Activated T-cell treated with anti-CD3 and anti-CD28 coated beads, Interleukin-2, amount 50 U/mL, for 24 hours (primary cell): ENCODE data around the gene ARTN.
A peak's percentile ranks its signal among the peaks of the same experiment; 100 is the strongest.

Experiments
- DNase-seq: peaks from one replicate; pipeline ENCODE4 v3.0.0-alpha.2; 2020
- H3K27ac Mint-ChIP-seq: 2 replicates; pipeline ENCODE4 v1.8.0; 2020; ENCODE audit warnings: mild to moderate bottlenecking, mixed read lengths
- H3K27me3 Mint-ChIP-seq: 2 replicates; pipeline ENCODE4 v1.8.0; 2020; ENCODE audit warnings: mixed read lengths
- H3K36me3 Mint-ChIP-seq: 2 replicates; pipeline ENCODE4 v1.8.0; 2020; ENCODE audit warnings: low read depth, mixed read lengths
- H3K4me1 Mint-ChIP-seq: 2 replicates; pipeline ENCODE4 v1.8.0; 2020; ENCODE audit warnings: low read depth, mixed read lengths
- H3K4me3 Mint-ChIP-seq: 2 replicates; pipeline ENCODE4 v1.8.0; 2020; ENCODE audit warnings: mild to moderate bottlenecking, moderate library complexity, mixed read lengths
- H3K9me3 Mint-ChIP-seq: 2 replicates; pipeline ENCODE4 v1.8.0; 2020; ENCODE audit warnings: mixed read lengths

Gene ARTN

DNA sequence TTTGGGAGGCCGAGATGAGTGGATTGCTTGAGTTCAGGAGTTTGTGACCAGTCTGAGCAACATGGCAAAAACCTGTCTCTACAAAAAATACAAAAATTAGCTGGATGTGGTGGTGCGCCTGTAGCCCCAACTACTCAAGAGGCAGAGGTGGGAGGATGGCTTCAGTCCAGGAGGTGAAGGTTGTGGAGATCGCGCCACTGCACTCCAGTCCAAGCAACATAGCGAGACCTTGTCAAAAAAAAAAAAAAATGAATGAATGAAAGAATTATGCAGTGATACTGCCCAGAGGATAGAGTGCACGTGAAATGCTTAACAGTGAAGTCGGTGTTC, 35.8 kb downstream of the ARTN start:
- H3K4me1 Mint-ChIP-seq = peaks cover 35% of the 10 kb centered on the region

GRCh38 chr1:43969746-43970466, 36.3 kb downstream of the ARTN start, which contains the start of gene DPH2:
DPH2 (plus strand) TSS chr1:43970010; CDS start chr1:43970176, 166 bp downstream.
- peaks cover 35% of the 10 kb centered on the region for H3K4me1 Mint-ChIP-seq
- H3K9me3 Mint-ChIP-seq = no peaks in the 10 kb centered on the region
- H3K27ac Mint-ChIP-seq = peak within 1 kb of the TSS; percentile 97
- no peaks in the 10 kb centered on the region for H3K27me3 Mint-ChIP-seq
- DNase-seq = peak; percentile 95
- H3K36me3 Mint-ChIP-seq = peaks cover 64% of the 10 kb centered on the region
- H3K4me3 Mint-ChIP-seq = peak within 1 kb of the TSS; percentile 99

More for the DNA sequence above, 35.8 kb downstream of the ARTN start:
- Mint-ChIP-seq H3K4me3 (peak overlapping the region; percentile 99), H3K27ac (peak overlapping the region; percentile 51), H3K9me3 (no peaks in the 10 kb centered on the region), H3K36me3 (peaks cover 64% of the 10 kb centered on the region), H3K27me3 (no peaks in the 10 kb centered on the region)
- DNase-seq = no peak

DNA sequence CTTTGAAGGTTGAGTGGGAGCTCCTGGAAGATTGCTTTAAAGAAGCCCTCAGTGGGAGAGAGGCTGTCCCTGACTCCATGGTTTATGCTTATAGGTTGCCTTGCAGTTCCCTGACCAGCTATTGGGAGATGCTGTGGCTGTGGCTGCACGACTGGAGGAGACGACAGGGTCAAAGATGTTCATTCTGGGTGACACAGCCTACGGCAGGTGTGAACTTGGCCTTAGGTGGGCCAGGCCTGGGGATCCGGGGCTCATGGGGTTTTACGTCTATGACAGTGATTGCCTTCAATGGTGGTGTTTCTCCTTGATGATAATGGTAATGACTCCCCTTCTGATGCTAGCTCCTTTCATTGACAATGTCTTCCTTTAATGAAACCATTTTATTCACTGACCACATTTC, 36.9 kb downstream of the ARTN start:
- Mint-ChIP-seq H3K36me3 (peaks cover 68% of the 10 kb centered on the region), H3K27me3 (no peaks in the 10 kb centered on the region), H3K4me3 (peak overlapping the region; percentile 99), H3K27ac (peak overlapping the region; percentile 97), H3K4me1 (peaks cover 35% of the 10 kb centered on the region), H3K9me3 (no peaks in the 10 kb centered on the region)
- no peak for DNase-seq

DNA sequence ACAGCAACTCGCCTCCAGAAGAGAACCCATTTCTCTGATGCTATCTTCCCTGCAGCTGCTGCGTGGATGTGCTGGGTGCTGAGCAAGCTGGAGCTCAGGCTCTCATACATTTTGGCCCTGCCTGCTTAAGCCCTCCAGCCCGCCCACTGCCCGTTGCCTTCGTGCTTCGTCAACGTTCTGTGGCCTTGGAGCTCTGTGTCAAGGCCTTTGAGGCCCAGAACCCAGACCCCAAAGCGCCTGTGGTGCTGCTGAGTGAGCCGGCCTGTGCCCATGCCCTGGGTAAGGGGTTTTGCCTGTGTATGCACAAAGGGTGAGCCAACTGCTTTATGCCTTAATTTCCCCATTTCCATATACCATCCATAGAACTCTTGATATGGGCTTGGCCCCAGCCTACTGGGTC, 37.3 kb downstream of the ARTN start:
- peaks cover 37% of the 10 kb centered on the region for H3K4me1 Mint-ChIP-seq
- peak overlapping the region; percentile 99 for H3K4me3 Mint-ChIP-seq
- peak overlapping the region; percentile 97 for H3K27ac Mint-ChIP-seq
- H3K9me3 Mint-ChIP-seq = no peaks in the 10 kb centered on the region
- peaks cover 72% of the 10 kb centered on the region for H3K36me3 Mint-ChIP-seq
- DNase-seq = no peak
- no peaks in the 10 kb centered on the region for H3K27me3 Mint-ChIP-seq

DNA sequence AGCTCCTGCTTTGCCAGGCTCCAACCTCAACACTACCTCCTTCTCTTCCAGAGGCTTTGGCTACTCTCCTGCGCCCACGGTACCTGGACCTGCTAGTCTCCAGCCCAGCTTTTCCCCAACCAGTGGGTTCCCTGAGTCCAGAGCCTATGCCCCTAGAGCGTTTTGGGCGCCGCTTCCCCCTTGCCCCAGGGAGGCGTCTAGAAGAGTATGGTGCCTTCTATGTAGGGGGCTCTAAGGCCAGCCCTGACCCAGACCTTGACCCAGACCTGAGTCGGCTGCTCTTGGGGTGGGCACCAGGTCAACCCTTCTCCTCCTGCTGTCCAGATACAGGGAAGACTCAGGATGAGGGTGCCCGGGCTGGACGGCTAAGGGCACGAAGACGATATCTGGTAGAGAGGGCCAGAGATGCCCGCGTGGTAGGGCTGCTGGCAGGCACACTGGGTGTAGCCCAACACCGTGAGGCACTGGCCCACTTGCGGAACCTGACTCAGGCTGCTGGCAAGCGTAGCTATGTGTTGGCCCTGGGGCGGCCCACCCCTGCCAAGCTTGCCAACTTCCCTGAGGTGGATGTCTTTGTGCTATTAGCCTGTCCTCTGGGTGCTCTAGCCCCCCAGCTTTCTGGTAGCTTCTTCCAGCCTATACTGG, 37.9 kb downstream of the ARTN start:
- no peaks in the 10 kb centered on the region for H3K9me3 Mint-ChIP-seq
- no peak for DNase-seq
- peak overlapping the region; percentile 99 for H3K4me3 Mint-ChIP-seq
- no peaks in the 10 kb centered on the region for H3K27me3 Mint-ChIP-seq
- H3K27ac Mint-ChIP-seq = no peak overlapping the region
- H3K36me3 Mint-ChIP-seq = peaks cover 75% of the 10 kb centered on the region
- H3K4me1 Mint-ChIP-seq = peaks cover 43% of the 10 kb centered on the region

- Mint-ChIP-seq H3K4me3 (peak overlapping the region; percentile 90), H3K36me3 (peaks cover 83% of the 10 kb centered on the region), H3K27ac (peak overlapping the region; percentile 93), H3K27me3 (no peaks in the 10 kb centered on the region), H3K9me3 (no peaks in the 10 kb centered on the region), H3K4me1 (peaks cover 66% of the 10 kb centered on the region)
- no peak for DNase-seq
Observed at GRCh38 chr1:43973981-43974442, 40.4 kb downstream of the ARTN start.

GRCh38 chr1:43974443-43975248, 41.0 kb downstream of the ARTN start, which contains the start of gene ATP6V0B:
ATP6V0B (plus strand) TSS chr1:43974960; CDS start chr1:43975041, 81 bp downstream.
- H3K36me3 Mint-ChIP-seq = peaks cover 84% of the 10 kb centered on the region

DNA sequence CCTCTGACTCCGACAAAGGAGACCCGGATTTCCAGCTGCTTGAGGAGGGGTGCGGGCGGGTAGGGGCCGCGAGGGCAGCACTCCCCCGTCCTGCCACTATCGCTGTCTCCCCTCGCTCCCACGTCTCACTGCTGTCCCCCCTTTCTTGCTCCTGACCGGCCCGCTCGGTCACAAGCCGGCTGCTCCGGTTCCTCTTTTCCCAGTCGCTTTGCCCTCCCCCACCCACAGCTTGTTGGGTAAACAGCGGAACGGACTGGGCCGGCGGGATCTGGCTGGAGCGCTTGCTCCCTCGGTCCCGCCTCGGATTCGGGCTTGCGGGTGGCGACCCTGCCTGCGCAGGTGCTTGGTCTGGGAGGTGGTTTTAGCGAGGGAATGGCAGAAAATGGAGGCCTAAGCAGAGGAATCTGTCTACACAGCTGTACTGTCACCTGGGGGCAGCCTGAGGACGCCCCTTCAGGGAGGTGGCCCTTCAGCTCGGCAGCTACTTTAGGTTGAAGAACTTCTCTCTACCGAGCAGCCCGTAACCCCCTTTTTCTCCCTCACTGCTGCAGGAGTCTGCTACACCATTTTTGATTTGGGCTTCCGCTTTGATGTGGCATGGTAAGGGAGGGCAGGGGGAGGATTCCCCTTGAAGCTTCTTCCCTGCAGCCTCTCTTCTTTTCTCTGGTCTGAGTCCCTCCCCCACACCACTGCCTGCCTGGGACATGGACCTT, 41.8 kb downstream of the ARTN start:
- H3K9me3 Mint-ChIP-seq = no peaks in the 10 kb centered on the region
- H3K4me3 Mint-ChIP-seq = peak overlapping the region; percentile 90
- H3K27me3 Mint-ChIP-seq = no peaks in the 10 kb centered on the region
- peaks cover 85% of the 10 kb centered on the region for H3K36me3 Mint-ChIP-seq
- no peak for DNase-seq
- H3K27ac Mint-ChIP-seq = peak overlapping the region; percentile 93
- peaks cover 66% of the 10 kb centered on the region for H3K4me1 Mint-ChIP-seq

More at GRCh38 chr1:43974443-43975248, 41.0 kb downstream of the ARTN start, which contains the start of gene ATP6V0B:
- H3K4me3 Mint-ChIP-seq = peak within 1 kb of the TSS; percentile 90
- H3K4me1 Mint-ChIP-seq = peaks cover 62% of the 10 kb centered on the region
- DNase-seq = peak; percentile 97
- H3K27me3 Mint-ChIP-seq = no peaks in the 10 kb centered on the region
- H3K9me3 Mint-ChIP-seq = no peaks in the 10 kb centered on the region
- H3K27ac Mint-ChIP-seq = peak within 1 kb of the TSS; percentile 93

GRCh38 chr1:43976045-43976444, 42.4 kb downstream of the ARTN start:
- H3K27ac Mint-ChIP-seq = peak overlapping the region; percentile 93
- peak overlapping the region; percentile 90 for H3K4me3 Mint-ChIP-seq

GRCh38 chr1:43976890-43977289, 43.3 kb downstream of the ARTN start:
- H3K9me3 Mint-ChIP-seq = no peaks in the 10 kb centered on the region
- H3K27ac Mint-ChIP-seq = peak overlapping the region; percentile 27
- H3K27me3 Mint-ChIP-seq = no peaks in the 10 kb centered on the region
- peaks cover 83% of the 10 kb centered on the region for H3K36me3 Mint-ChIP-seq
- H3K4me1 Mint-ChIP-seq = peaks cover 63% of the 10 kb centered on the region
- H3K4me3 Mint-ChIP-seq = peak overlapping the region; percentile 90
- DNase-seq = no peak

More at GRCh38 chr1:43976045-43976444, 42.4 kb downstream of the ARTN start:
- no peaks in the 10 kb centered on the region for H3K27me3 Mint-ChIP-seq
- DNase-seq = no peak
- no peaks in the 10 kb centered on the region for H3K9me3 Mint-ChIP-seq
- peaks cover 66% of the 10 kb centered on the region for H3K4me1 Mint-ChIP-seq
- peaks cover 83% of the 10 kb centered on the region for H3K36me3 Mint-ChIP-seq

GRCh38 chr1:43977376-43978263, 44.0 kb downstream of the ARTN start:
- H3K9me3 Mint-ChIP-seq = no peaks in the 10 kb centered on the region
- peak overlapping the region; percentile 90 for H3K4me3 Mint-ChIP-seq
- H3K27me3 Mint-ChIP-seq = no peaks in the 10 kb centered on the region
- H3K36me3 Mint-ChIP-seq = peaks cover 81% of the 10 kb centered on the region
- DNase-seq = no peak
- H3K27ac Mint-ChIP-seq = peak overlapping the region; percentile 2
- H3K4me1 Mint-ChIP-seq = peaks cover 62% of the 10 kb centered on the region

- H3K9me3 Mint-ChIP-seq = no peaks in the 10 kb centered on the region
- H3K27ac Mint-ChIP-seq = no peak overlapping the region
- H3K4me1 Mint-ChIP-seq = peaks cover 58% of the 10 kb centered on the region
- no peak for DNase-seq
- peaks cover 81% of the 10 kb centered on the region for H3K36me3 Mint-ChIP-seq
- H3K27me3 Mint-ChIP-seq = no peaks in the 10 kb centered on the region
- H3K4me3 Mint-ChIP-seq = peak overlapping the region; percentile 90
Observed at GRCh38 chr1:43978264-43978550, 44.6 kb downstream of the ARTN start.

DNA sequence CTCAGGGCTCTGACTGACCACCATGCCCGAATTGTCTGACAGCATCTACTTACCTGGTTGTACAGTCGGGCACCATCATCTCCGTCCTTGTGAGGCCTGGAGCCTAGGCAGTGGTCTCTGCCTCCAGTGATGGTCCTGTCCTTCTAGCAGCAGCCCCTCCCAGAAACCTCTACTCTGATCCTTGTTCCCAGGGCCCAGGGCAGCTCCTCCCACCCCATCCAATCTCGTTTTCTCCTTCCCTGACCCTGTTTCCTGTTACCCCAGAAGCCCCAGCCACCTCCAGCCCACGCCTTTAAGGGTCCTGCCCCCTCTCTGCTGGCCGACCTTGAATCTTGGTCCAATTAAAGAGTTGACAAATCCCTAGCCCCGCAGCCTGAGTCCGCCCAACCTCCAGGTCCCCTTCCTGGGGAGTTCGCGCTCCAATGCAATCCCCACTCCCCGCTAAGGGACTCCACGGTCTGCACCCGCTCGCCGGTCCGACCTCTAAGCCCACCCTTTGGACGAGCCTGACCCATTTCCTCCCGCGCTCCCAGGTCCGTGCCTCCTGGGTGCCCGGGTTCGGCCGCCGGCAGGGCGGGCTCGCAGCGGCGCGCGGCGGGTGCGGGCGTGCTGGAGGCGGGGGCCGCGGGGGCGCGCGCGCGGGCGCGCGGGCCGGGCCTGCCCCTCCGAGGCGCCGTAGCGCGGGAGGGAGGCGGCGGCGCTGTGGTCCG, 45.1 kb downstream of the ARTN start, which contains the start of gene B4GALT2:
Gene B4GALT2, plus strand, starts transcription at position 660 of the 710 bp plus-strand sequence. CDS start 1,951 bp downstream, outside the sequence.
- Mint-ChIP-seq H3K27me3 (no peaks in the 10 kb centered on the region), H3K4me3 (peak within 1 kb of the TSS; percentile 91), H3K27ac (peak within 1 kb of the TSS; percentile 89), H3K9me3 (no peaks in the 10 kb centered on the region), H3K4me1 (peaks cover 53% of the 10 kb centered on the region), H3K36me3 (peaks cover 80% of the 10 kb centered on the region)
- DNase-seq = peak; percentile 71
